Breast epithelium (tissue), 4 donors: ENCODE data around the gene ACADS. TPM values are rescaled to one million over a fixed set of nuclear protein-coding genes. Genes with fewer than 3 reads are reported as not detected.

Experiments
- DNase-seq, 2 donors: peaks; one replicate each; pipeline ENCODE4 v3.0.0-alpha.2; 2019; ENCODE audit warnings: low spot score in 2 of 2
- H3K27ac ChIP-seq, 2 donors: fragments of 200-600 bp; sonication (generic) in 1 of 2; one replicate each; pipeline ENCODE4 v1.5.1; 2016 to 2019; ENCODE audit warnings: mild to moderate bottlenecking in 1 of 2
- H3K27me3 ChIP-seq, 2 donors: fragments of 200-600 bp; sonication (generic) in 1 of 2; one replicate each; pipeline versions ENCODE4 v1.5.1 to v1.6.0; 2017 to 2019; ENCODE audit warnings: control low read depth in 1 of 2, mild to moderate bottlenecking in 1 of 2
- H3K36me3 ChIP-seq: fragments of 200-600 bp; one replicate; pipeline ENCODE4 v1.5.1; 2019
- H3K4me1 ChIP-seq, 2 donors: fragments of 200-600 bp; sonication (generic); one replicate each; pipeline ENCODE4 v1.5.1; 2016 to 2019; ENCODE audit warnings: control low read depth in 1 of 2
- H3K4me3 ChIP-seq, 3 donors: fragments of 200-600 bp; sonication (generic); 1 replicate in 2 of 3; 2 replicates in 1 of 3; pipeline ENCODE4 v1.5.1; 2016 to 2019; ENCODE audit warnings: mild to moderate bottlenecking in 3 of 3, moderate library complexity in 2 of 3
- H3K9me3 ChIP-seq, 2 donors: fragments of 200-600 bp; sonication (generic) in 1 of 2; one replicate each; pipeline ENCODE4 v1.5.1; 2016 to 2019; ENCODE audit warnings: control low read depth in 1 of 2
- CTCF ChIP-seq, 3 donors: fragments of 450-650 bp; IDR thresholded peaks; one replicate each; pipeline ENCODE4 v1.5.1; 2016 to 2017; ENCODE audit warnings: antibody characterized with exemption in 3 of 3, mild to moderate bottlenecking in 3 of 3, moderate library complexity in 3 of 3
- POLR2A ChIP-seq: fragments of 450-650 bp; IDR thresholded peaks from one replicate; pipeline ENCODE4 v1.6.1; 2016; ENCODE audit warnings: antibody characterized with exemption, mild to moderate bottlenecking, moderate library complexity
- POLR2AphosphoS5 ChIP-seq, 3 donors: sonication (generic); formaldehyde crosslinking; IDR thresholded peaks; one replicate each; pipeline ENCODE4 v1.6.1; 2017; ENCODE audit warnings: antibody characterized with exemption in 3 of 3
- intact Hi-C: fragments of 100-400 bp; cut with DNase I; formaldehyde crosslinking; loops from one replicate; pipeline ENCODE4 v1.15.1; 2023; ENCODE audit warnings: low total_unique reads
- total RNA-seq, 3 donors: library from RNA; depleted of rRNA; stranded (reverse); fragments of >200 nt; gene quantifications; one replicate each; pipeline ENCODE4 v1.1.0, GENCODE V29; 2016

Gene ACADS
- total RNA-seq, 3 donors from 2014 or later: 38.3 to 114 (median 54.3) TPM

GRCh38 chr12:120687578-120688289 lies 37.9 kb upstream of the ACADS start:
- TF ChIP-seq CTCF (IDR thresholded peaks at IDR 0.05) (no peak), POLR2A (no peak), POLR2AphosphoS5 (IDR thresholded peaks at IDR 0.05) (no peak)
- H3K9me3 ChIP-seq: no peaks in the 10 kb centered on the region
- peaks cover 5 to 10% of the 10 kb centered on the region in 2 donors for H3K4me1 ChIP-seq

GRCh38 chr12:120688527-120689071 lies 37.0 kb upstream of the ACADS start:
- intact Hi-C loops: no loop called here

More at GRCh38 chr12:120687578-120688289, 37.9 kb upstream of the ACADS start:
- Histone ChIP-seq H3K27me3 (no peaks in the 10 kb centered on the region), H3K36me3 (no peaks in the 10 kb centered on the region), H3K4me3 (peak overlapping the region; percentile 66 to 93 (median 72)), H3K27ac (peak overlapping the region; percentile 91 to 93)
- no peak for DNase-seq
- intact Hi-C loops: no loop called here

GRCh38 chr12:120689397-120690082 lies 36.1 kb upstream of the ACADS start:
- TF ChIP-seq CTCF (IDR thresholded peaks at IDR 0.05) (no peak), POLR2A (no peak), POLR2AphosphoS5 (IDR thresholded peaks at IDR 0.05) (no peak)
- intact Hi-C loops: no loop called here
- H3K27ac ChIP-seq: no peak overlapping the region

More at GRCh38 chr12:120688527-120689071, 37.0 kb upstream of the ACADS start:
- Histone ChIP-seq H3K9me3 (no peaks in the 10 kb centered on the region), H3K27ac (no peak overlapping the region), H3K36me3 (no peaks in the 10 kb centered on the region), H3K4me1 (peaks cover 5 to 10% of the 10 kb centered on the region in 2 donors), H3K4me3 (peak overlapping the region; percentile 66 to 93 (median 72)), H3K27me3 (no peaks in the 10 kb centered on the region)
- DNase-seq: no peak
- no peak for TF ChIP-seq CTCF (IDR thresholded peaks at IDR 0.05)
- no peak for TF ChIP-seq POLR2A
- TF ChIP-seq POLR2AphosphoS5 (IDR thresholded peaks at IDR 0.05): no peak

GRCh38 chr12:120690083-120690450 lies 35.6 kb upstream of the ACADS start:
- H3K27ac ChIP-seq: no peak overlapping the region
- no peaks in the 10 kb centered on the region for H3K27me3 ChIP-seq
- H3K36me3 ChIP-seq: no peaks in the 10 kb centered on the region
- H3K4me3 ChIP-seq: no peak overlapping the region
- intact Hi-C loops: no loop called here
- no peak for DNase-seq
- H3K4me1 ChIP-seq: peaks cover 5 to 10% of the 10 kb centered on the region in 2 donors
- TF ChIP-seq POLR2AphosphoS5 (IDR thresholded peaks at IDR 0.05): no peak
- no peak for TF ChIP-seq CTCF (IDR thresholded peaks at IDR 0.05)
- no peak for TF ChIP-seq POLR2A
- no peaks in the 10 kb centered on the region for H3K9me3 ChIP-seq

More at GRCh38 chr12:120689397-120690082, 36.1 kb upstream of the ACADS start:
- no peak for DNase-seq
- H3K4me3 ChIP-seq: peak overlapping the region in 2 of 3 donors; percentile 66 to 93
- no peaks in the 10 kb centered on the region for H3K9me3 ChIP-seq
- H3K4me1 ChIP-seq: peaks cover 5 to 10% of the 10 kb centered on the region in 2 donors
- H3K27me3 ChIP-seq: no peaks in the 10 kb centered on the region
- no peaks in the 10 kb centered on the region for H3K36me3 ChIP-seq

- no peak for TF ChIP-seq CTCF (IDR thresholded peaks at IDR 0.05)
- TF ChIP-seq POLR2A: no peak
- TF ChIP-seq POLR2AphosphoS5 (IDR thresholded peaks at IDR 0.05): no peak
- Histone ChIP-seq H3K27me3 (no peaks in the 10 kb centered on the region), H3K4me3 (no peak overlapping the region), H3K36me3 (no peaks in the 10 kb centered on the region), H3K4me1 (peaks cover 5 to 10% of the 10 kb centered on the region in 2 donors), H3K27ac (no peak overlapping the region), H3K9me3 (no peaks in the 10 kb centered on the region)
- intact Hi-C loops: no loop called here
- DNase-seq: no peak
Observed at GRCh38 chr12:120690978-120691377, 34.6 kb upstream of the ACADS start.
